H1 (cell line): ENCODE data around the gene PTCD3. TPM values are rescaled to one million over a fixed set of nuclear protein-coding genes. Genes with fewer than 3 reads are reported as not detected.

Experiments used
- CBX8 ChIP-seq: fragments of 300-800, 300-1000 bp; sonication (generic); IDR thresholded peaks from 2 replicates; pipeline ENCODE4 v1.7.1; 2016; ENCODE audit warnings: low read depth, low read length, borderline replicate concordance
- CTBP2 ChIP-seq: IDR thresholded peaks from 2 replicates; pipeline ENCODE4 v1.7.0; 2011; ENCODE audit warnings: borderline replicate concordance, mild to moderate bottlenecking, moderate library complexity, mixed read lengths, low read length; ENCODE audit not compliant: insufficient read depth, insufficient read length
- RAD21 ChIP-seq, 2 experiments: IDR thresholded peaks in 1 of 2; conservative IDR thresholded peaks in 1 of 2; 2 replicates each; pipeline ENCODE4 v1.6.1; 2011; ENCODE audit warnings: low read depth in 2 of 2, low read length in 2 of 2, improper control_type of control experiment in 1 of 2, inconsistent platforms in 1 of 2, mild to moderate bottlenecking in 1 of 2, moderate library complexity in 1 of 2
- RNF2 ChIP-seq: fragments of 200-900, 300-1000 bp; sonication (generic); IDR thresholded peaks from 2 replicates; pipeline ENCODE4 v1.7.1; 2016; ENCODE audit warnings: borderline replicate concordance, low read depth, mild to moderate bottlenecking, antibody characterized with exemption, low read length; ENCODE audit not compliant: poor library complexity, severe bottlenecking; ENCODE audit errors: missing control alignments
- polyA plus RNA-seq, 7 experiments: library from polyadenylated mRNA; depleted of rRNA in 3 of 7; stranded (reverse) in 5 of 7; unstranded in 2 of 7; fragments of >200 nt in 5 of 7; fragments of 200-250 nt in 2 of 7; gene quantifications; 1 replicate in 5 of 7; 2 replicates in 1 of 7; 4 replicates in 1 of 7; pipeline versions ENCODE4 v1.2.1 to v1.2.3, GENCODE V29; 2011 to 2013; ENCODE audit warnings: missing spikeins in 2 of 7, mixed read lengths in 2 of 7
- total RNA-seq: library from RNA; stranded (reverse); fragmentation: NEBNext Ultra II Directional; extraction: Animal tissue kit (Norgen Biotek cat#: 25700); gene quantifications from 2 replicates; pipeline ENCODE4 v1.2.1, GENCODE V29; 2021

Gene PTCD3
- total and polyA plus RNA-seq, 2 of the 8 experiments (the other 6 are each of a cell fraction or from before 2014, with no cell fraction given) = 64.3 to 192 TPM

- TF ChIP-seq RAD21 (IDR thresholded peaks at IDR 0.05 in 1 of 2, conservative IDR thresholded peaks at IDR 0.05 in 1 of 2; ENCODE audit: low read depth in 2 of 2, low read length in 2 of 2) = no peak
- TF ChIP-seq RNF2 = no peak
- no peak for TF ChIP-seq CBX8
- TF ChIP-seq CTBP2 = no peak
- TF ChIP-seq, all 59 proteins: peak for 0
These were observed 11.8 kb upstream of the PTCD3 start (continued) for GRCh38 chr2:86094229-86094628.
